GM23338 (cell line): Measurements from ENCODE around the gene MPO. TPM values are rescaled to one million over a fixed set of nuclear protein-coding genes. Genes with fewer than 3 reads are reported as not detected.

Experiments
- ATAC-seq: fragments of 200-7000 bp; cut with Tn5 transposase; 3 replicates; pipeline ENCODE4 v1.9.1; 2020
- DNase-seq: peaks from one replicate; pipeline ENCODE4 v3.0.0-alpha.2; 2015; ENCODE audit warnings: low spot score
- H2AFZ ChIP-seq: fragments of 200-600 bp; sonication (generic); 2 replicates; pipeline ENCODE4 v1.8.0; 2016; ENCODE audit warnings: antibody characterized with exemption, mild to moderate bottlenecking, moderate library complexity
- H3F3A ChIP-seq: fragments of 200-600 bp; sonication (generic); replicated peaks from 2 replicates; pipeline ENCODE4 v1.8.0; 2017; ENCODE audit warnings: antibody characterized with exemption, mixed run types, low read depth
- H3K27ac ChIP-seq: fragments of 200-600 bp; sonication (generic); 2 replicates; pipeline ENCODE4 v1.6.1; 2016; ENCODE audit warnings: low read depth
- H3K27me3 ChIP-seq: fragments of 200-600 bp; sonication (generic); 2 replicates; pipeline ENCODE4 v1.8.0; 2016; ENCODE audit warnings: mild to moderate bottlenecking, mixed run types, moderate library complexity; ENCODE audit not compliant: insufficient read depth
- H3K36me3 ChIP-seq: fragments of 200-600 bp; sonication (generic); 2 replicates; pipeline ENCODE4 v1.8.0; 2016; ENCODE audit warnings: mild to moderate bottlenecking; ENCODE audit not compliant: insufficient read depth
- H3K4me1 ChIP-seq: fragments of 200-600 bp; sonication (generic); 2 replicates; pipeline ENCODE4 v1.8.0; 2016; ENCODE audit warnings: mild to moderate bottlenecking, moderate library complexity; ENCODE audit not compliant: insufficient read depth
- H3K4me2 ChIP-seq: fragments of 200-600 bp; sonication (generic); 2 replicates; pipeline ENCODE4 v1.7.1; 2017; ENCODE audit warnings: mixed run types
- H3K4me3 ChIP-seq: fragments of 200-600 bp; sonication (generic); 2 replicates; pipeline ENCODE4 v1.6.1; 2016; ENCODE audit warnings: mixed run types
- H3K79me2 ChIP-seq: fragments of 200-600 bp; sonication (generic); replicated peaks from 2 replicates; pipeline ENCODE4 v1.8.0; 2017; ENCODE audit warnings: mild to moderate bottlenecking; ENCODE audit not compliant: insufficient read depth
- H3K9me2 ChIP-seq: fragments of 200-600 bp; sonication (generic); 2 replicates; pipeline ENCODE4 v1.8.0; 2017; ENCODE audit not compliant: insufficient read depth
- H4K20me1 ChIP-seq: fragments of 200-600 bp; sonication (generic); replicated peaks from 2 replicates; pipeline ENCODE4 v1.8.0; 2017; ENCODE audit warnings: mild to moderate bottlenecking; ENCODE audit not compliant: insufficient read depth
- H3K27ac Mint-ChIP-seq: 2 replicates; pipeline ENCODE4 v1.8.0; 2020; ENCODE audit warnings: inconsistent platforms, mild to moderate bottlenecking, moderate library complexity, mixed read lengths
- H3K27me3 Mint-ChIP-seq: 3 replicates; pipeline ENCODE4 v1.8.0; 2022; ENCODE audit warnings: low read depth, mild to moderate bottlenecking, moderate library complexity, mixed read lengths, inconsistent platforms; ENCODE audit not compliant: insufficient read depth, poor library complexity
- H3K36me3 Mint-ChIP-seq: 3 replicates; pipeline ENCODE4 v1.8.0; 2021; ENCODE audit warnings: low read depth, mild to moderate bottlenecking, inconsistent platforms, moderate library complexity, mixed read lengths
- H3K4me1 Mint-ChIP-seq: 3 replicates; pipeline ENCODE4 v1.8.0; 2020; ENCODE audit warnings: mild to moderate bottlenecking, inconsistent platforms, mixed read lengths
- H3K4me3 Mint-ChIP-seq: 3 replicates; pipeline ENCODE4 v1.8.0; 2021; ENCODE audit warnings: moderate library complexity, mild to moderate bottlenecking, inconsistent platforms, mixed read lengths
- H3K9me3 Mint-ChIP-seq: 3 replicates; pipeline ENCODE4 v1.8.0; 2020; ENCODE audit warnings: moderate library complexity, mild to moderate bottlenecking, inconsistent platforms, mixed read lengths
- CREB1 ChIP-seq: fragments of 250-450 bp; sonication (Bioruptor Pico); IDR thresholded peaks from 2 replicates; pipeline ENCODE4 v1.5.0; 2020; ENCODE audit warnings: low read depth, mild to moderate bottlenecking, moderate library complexity
- CTCF ChIP-seq, 2 experiments: fragments of 200-600 bp in 1 of 2; sonication (generic) in 1 of 2; conservative IDR thresholded peaks; 2 replicates each; pipeline versions ENCODE4 v1.5.1 to v1.6.1; 2016 to 2017; ENCODE audit warnings: antibody characterized with exemption in 2 of 2, low read depth in 2 of 2, mild to moderate bottlenecking in 2 of 2, moderate library complexity in 1 of 2
- EZH2 ChIP-seq: fragments of 200-600 bp; sonication (generic); IDR thresholded peaks from one replicate; pipeline ENCODE4 v1.8.0; 2017; ENCODE audit warnings: antibody characterized with exemption, mild to moderate bottlenecking, low read depth; ENCODE audit not compliant: unreplicated experiment
- JUNB ChIP-seq: IDR thresholded peaks from one replicate; pipeline ENCODE4 v1.6.1; 2016; ENCODE audit warnings: antibody characterized with exemption; ENCODE audit not compliant: unreplicated experiment
- NANOG ChIP-seq: IDR thresholded peaks from 2 replicates; pipeline ENCODE4 v1.6.1; 2016; ENCODE audit warnings: antibody characterized with exemption, borderline replicate concordance
- REST ChIP-seq: IDR thresholded peaks from one replicate; pipeline ENCODE4 v1.6.1; 2018; ENCODE audit warnings: antibody characterized with exemption; ENCODE audit not compliant: unreplicated experiment
- STAT1 ChIP-seq: IDR thresholded peaks from one replicate; pipeline ENCODE4 v1.6.1; 2016; ENCODE audit warnings: antibody characterized with exemption; ENCODE audit not compliant: unreplicated experiment
- ZNF114 ChIP-seq: fragments of 250-450 bp; sonication (Bioruptor Pico); IDR thresholded peaks from 2 replicates; pipeline ENCODE4 v1.5.0; 2020; ENCODE audit warnings: mild to moderate bottlenecking, moderate library complexity
- ZNF331 ChIP-seq: fragments of 250-450 bp; sonication (Bioruptor Pico); IDR thresholded peaks from 2 replicates; pipeline ENCODE4 v1.5.0; 2020; ENCODE audit warnings: low read depth, mild to moderate bottlenecking, moderate library complexity
- polyA plus RNA-seq: library from polyadenylated mRNA; unstranded; fragments of >200 nt; fragmentation: Nextera tagmentation; extraction: Ambion mirVana; gene quantifications from 2 replicates; pipeline ENCODE4 v1.2.1, GENCODE V29; 2016
- total RNA-seq: library from RNA; depleted of rRNA; stranded (reverse); fragments of >200 nt; shearing (Covaris generic); gene quantifications from 2 replicates; pipeline ENCODE4 v1.2.3, GENCODE V29; 2014

The MPO gene
- total and polyA plus RNA-seq, 2 experiments from 2014 or later: 0.08 TPM; not detected in 1

GRCh38 chr17:58308985-58309917, 28.5 kb upstream of the MPO start:
- Histone ChIP-seq H3K4me1 (peaks cover 3% of the 10 kb centered on the region), H3K79me2 (no peaks in the 10 kb centered on the region), H3F3A (no peaks in the 10 kb centered on the region), H2AFZ (no peak overlapping the region), H4K20me1 (no peaks in the 10 kb centered on the region), H3K4me2 (no peak overlapping the region), H3K36me3 (no peaks in the 10 kb centered on the region), H3K27ac (no peak overlapping the region), H3K4me3 (no peak overlapping the region), H3K9me2 (no peaks in the 10 kb centered on the region), H3K27me3 (no peaks in the 10 kb centered on the region)
- H3K27ac Mint-ChIP-seq: no peak overlapping the region
- no peak overlapping the region for H3K4me3 Mint-ChIP-seq
- no peaks in the 10 kb centered on the region for H3K36me3 Mint-ChIP-seq
- H3K9me3 Mint-ChIP-seq: no peaks in the 10 kb centered on the region
- TF ChIP-seq JUNB (no peak), STAT1 (no peak), REST (no peak), EZH2 (no peak), ZNF331 (CRISPR knock-in tag) (no peak), ZNF114 (CRISPR knock-in tag) (no peak), CTCF (conservative IDR thresholded peaks at IDR 0.05; ENCODE audit: low read depth in 2 of 2) (no peak), NANOG (no peak), CREB1 (no peak)
- peaks cover 23% of the 10 kb centered on the region for H3K4me1 Mint-ChIP-seq
- no peak for ATAC-seq
- peaks cover 3% of the 10 kb centered on the region for H3K27me3 Mint-ChIP-seq
- no peak for DNase-seq
